Esophagus muscularis mucosa (tissue), 3 donors: ENCODE data around the gene RPS6KA2.

Experiments
- POLR2A ChIP-seq: fragments of 450-650 bp; IDR thresholded peaks from one replicate; pipeline ENCODE4 v1.6.1; 2017; ENCODE audit warnings: antibody characterized with exemption, moderate library complexity, mild to moderate bottlenecking, low read depth
- POLR2AphosphoS5 ChIP-seq, 2 donors: sonication (generic); formaldehyde crosslinking; IDR thresholded peaks; one replicate each; pipeline ENCODE4 v1.6.1; 2017; ENCODE audit warnings: antibody characterized with exemption in 2 of 2
- TF ChIP-seq, protein P1 (sequence below), 3 experiments: fragments of 200-600 bp in 2 of 3; fragments of 450-650 bp in 1 of 3; sonication (generic) in 2 of 3; IDR thresholded peaks; one replicate each; pipeline ENCODE4 v1.5.1; 2017 to 2019; ENCODE audit warnings: antibody characterized with exemption in 3 of 3, mild to moderate bottlenecking in 2 of 3, moderate library complexity in 1 of 3

DNA sequence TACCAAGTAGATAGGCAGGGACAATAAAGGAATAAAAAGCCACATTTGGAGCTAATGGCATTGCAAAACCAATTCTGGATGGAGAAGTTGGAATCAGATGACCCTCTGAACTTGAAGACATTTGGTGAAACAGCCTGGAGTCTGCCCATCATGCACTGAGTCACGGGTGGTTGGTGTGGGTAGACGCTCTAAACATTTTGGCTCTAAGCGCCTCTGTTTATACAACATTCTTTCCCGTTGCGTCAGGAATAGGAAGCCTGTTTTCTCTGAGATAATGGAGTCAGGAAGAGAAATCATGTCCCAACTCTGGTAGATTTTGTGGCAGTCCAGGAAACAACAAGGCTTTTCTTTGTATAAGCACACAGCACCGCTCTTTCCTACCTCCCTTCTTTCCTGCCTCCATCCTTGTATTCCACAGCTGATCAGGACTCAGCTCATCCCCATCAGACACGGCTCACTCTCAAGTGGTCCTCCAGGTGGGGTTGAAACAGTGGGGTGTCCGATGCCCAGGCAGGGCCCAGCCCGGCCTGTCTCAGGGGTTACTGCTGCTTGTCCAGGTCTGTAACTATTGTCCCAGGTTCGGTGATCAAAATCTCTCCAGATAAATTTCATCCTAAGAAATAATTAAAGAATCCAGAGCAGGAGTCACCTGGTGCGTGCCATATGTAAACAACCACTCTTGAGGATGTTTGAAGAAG lies 28.5 kb downstream of the RPS6KA2 start:
- TF ChIP-seq, protein P1, sequence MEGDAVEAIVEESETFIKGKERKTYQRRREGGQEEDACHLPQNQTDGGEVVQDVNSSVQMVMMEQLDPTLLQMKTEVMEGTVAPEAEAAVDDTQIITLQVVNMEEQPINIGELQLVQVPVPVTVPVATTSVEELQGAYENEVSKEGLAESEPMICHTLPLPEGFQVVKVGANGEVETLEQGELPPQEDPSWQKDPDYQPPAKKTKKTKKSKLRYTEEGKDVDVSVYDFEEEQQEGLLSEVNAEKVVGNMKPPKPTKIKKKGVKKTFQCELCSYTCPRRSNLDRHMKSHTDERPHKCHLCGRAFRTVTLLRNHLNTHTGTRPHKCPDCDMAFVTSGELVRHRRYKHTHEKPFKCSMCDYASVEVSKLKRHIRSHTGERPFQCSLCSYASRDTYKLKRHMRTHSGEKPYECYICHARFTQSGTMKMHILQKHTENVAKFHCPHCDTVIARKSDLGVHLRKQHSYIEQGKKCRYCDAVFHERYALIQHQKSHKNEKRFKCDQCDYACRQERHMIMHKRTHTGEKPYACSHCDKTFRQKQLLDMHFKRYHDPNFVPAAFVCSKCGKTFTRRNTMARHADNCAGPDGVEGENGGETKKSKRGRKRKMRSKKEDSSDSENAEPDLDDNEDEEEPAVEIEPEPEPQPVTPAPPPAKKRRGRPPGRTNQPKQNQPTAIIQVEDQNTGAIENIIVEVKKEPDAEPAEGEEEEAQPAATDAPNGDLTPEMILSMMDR (IDR thresholded peaks at IDR 0.05), result no peak
- no peak for TF ChIP-seq POLR2A
- peak; percentile 69 to 71 for TF ChIP-seq POLR2AphosphoS5 (IDR thresholded peaks at IDR 0.05)
